IMR-90 (cell line): ENCODE measurements around the gene MAPK1. TPM values are rescaled to one million over a fixed set of nuclear protein-coding genes. Genes with fewer than 3 reads are reported as not detected.

Experiments used
- ATAC-seq: fragments of 200-7000 bp; cut with Tn5 transposase; 2 replicates; pipeline ENCODE4 v1.9.1; 2020; ENCODE audit warnings: low read depth, mild to moderate bottlenecking, moderate library complexity
- BruUV-seq: library from RNA; stranded (reverse); fragments of 400-500 nt; replicated peaks from 2 replicates; lab custom pipeline; 2021; lab: Mats Ljungman, UMichigan
- CTCF ChIA-PET: fragments of 300-600 bp; formaldehyde crosslinking; extraction: SDS; loops from one replicate; lab custom pipeline; 2021; ENCODE audit warnings: antibody characterized with exemption; lab: Yijun Ruan, JAX
- POLR2A ChIA-PET: fragments of 300-600 bp; sonication (Branson Sonifier 250); formaldehyde crosslinking; loops from one replicate; lab custom pipeline; 2022; ENCODE audit warnings: antibody characterized with exemption; ENCODE audit not compliant: unreplicated experiment; lab: Charles Lee
- DNase-seq: peaks from one replicate; pipeline ENCODE4 v3.0.0; 2013
- H2AFZ ChIP-seq: replicated peaks from 2 replicates; pipeline ENCODE3; 2013; ENCODE audit warnings: low read length, mild to moderate bottlenecking; ENCODE audit not compliant: poor library complexity
- H2AK5ac ChIP-seq: 2 replicates; pipeline ENCODE4 v1.6.1; 2013; ENCODE audit warnings: low read depth, low read length, inconsistent platforms
- H2AK9ac ChIP-seq: replicated peaks from 2 replicates; pipeline ENCODE3; 2013; ENCODE audit warnings: mild to moderate bottlenecking, low read depth, low read length, moderate library complexity; ENCODE audit not compliant: poor library complexity
- H2BK120ac ChIP-seq: 2 replicates; pipeline ENCODE4 v1.6.1; 2013; ENCODE audit warnings: low read depth, low read length, inconsistent platforms
- H2BK15ac ChIP-seq: 3 replicates; pipeline ENCODE4 v1.6.1; 2013; ENCODE audit warnings: low read depth, low read length, inconsistent platforms
- H2BK20ac ChIP-seq: 2 replicates; pipeline ENCODE4 v1.6.1; 2013; ENCODE audit warnings: low read depth, mild to moderate bottlenecking, inconsistent platforms, low read length, moderate library complexity
- H2BK5ac ChIP-seq: 2 replicates; pipeline ENCODE4 v1.6.1; 2013; ENCODE audit warnings: mild to moderate bottlenecking, low read depth, low read length, inconsistent platforms; ENCODE audit not compliant: poor library complexity, severe bottlenecking
- H3K14ac ChIP-seq: replicated peaks from 2 replicates; pipeline ENCODE4 v1.6.1; 2013; ENCODE audit warnings: low read depth, low read length, inconsistent platforms
- H3K18ac ChIP-seq: 2 replicates; pipeline ENCODE4 v1.6.1; 2013; ENCODE audit warnings: low read depth, low read length, control low read depth
- H3K23ac ChIP-seq: 2 replicates; pipeline ENCODE4 v1.6.1; 2013; ENCODE audit warnings: low read depth, low read length, inconsistent platforms
- H3K27ac ChIP-seq: 2 replicates; pipeline ENCODE4 v1.5.1; 2013; ENCODE audit warnings: mild to moderate bottlenecking, control low read depth, low read length; ENCODE audit not compliant: insufficient read depth
- H3K27me3 ChIP-seq: 2 replicates; pipeline ENCODE4 v1.6.1; 2013; ENCODE audit warnings: low read length; ENCODE audit not compliant: control insufficient read depth, insufficient read depth
- H3K36me3 ChIP-seq: 2 replicates; pipeline ENCODE4 v1.6.1; 2013; ENCODE audit warnings: low read length, mixed read lengths; ENCODE audit not compliant: control insufficient read depth, insufficient read depth
- H3K4ac ChIP-seq: 2 replicates; pipeline ENCODE4 v1.6.1; 2013; ENCODE audit warnings: low read depth, low read length, inconsistent platforms
- H3K4me1 ChIP-seq: 2 replicates; pipeline ENCODE4 v1.6.1; 2013; ENCODE audit warnings: low read length, mixed read lengths; ENCODE audit not compliant: control insufficient read depth, insufficient read depth
- H3K4me2 ChIP-seq: 2 replicates; pipeline ENCODE4 v1.6.1; 2013; ENCODE audit warnings: low read depth, mild to moderate bottlenecking, control low read depth, low read length, moderate library complexity
- H3K4me3 ChIP-seq: 2 replicates; pipeline ENCODE4 v1.5.1; 2013; ENCODE audit warnings: low read depth, mild to moderate bottlenecking, control low read depth, low read length, moderate library complexity; ENCODE audit not compliant: insufficient read depth
- H3K56ac ChIP-seq: 2 replicates; pipeline ENCODE4 v1.6.1; 2013; ENCODE audit warnings: low read length, inconsistent platforms; ENCODE audit not compliant: insufficient read depth; ENCODE audit errors: extremely low read depth
- H3K79me1 ChIP-seq, 2 experiments: 2 replicates each; pipeline ENCODE4 v1.6.1; 2013; ENCODE audit warnings: low read length in 2 of 2, inconsistent platforms in 1 of 2, low read depth in 1 of 2
- H3K9ac ChIP-seq: 2 replicates; pipeline ENCODE4 v1.6.1; 2013; ENCODE audit warnings: low read depth, low read length, control low read depth
- H3K9me1 ChIP-seq: 2 replicates; pipeline ENCODE4 v1.6.1; 2013; ENCODE audit warnings: low read length, inconsistent platforms; ENCODE audit not compliant: insufficient read depth
- H3K9me3 ChIP-seq: 2 replicates; pipeline ENCODE4 v1.6.1; 2013; ENCODE audit warnings: low read length; ENCODE audit not compliant: control insufficient read depth, insufficient read depth
- H4K20me1 ChIP-seq: 2 replicates; pipeline ENCODE4 v1.6.1; 2013; ENCODE audit warnings: low read length, inconsistent platforms; ENCODE audit not compliant: insufficient read depth
- H4K5ac ChIP-seq: 2 replicates; pipeline ENCODE4 v1.6.1; 2013; ENCODE audit warnings: mild to moderate bottlenecking, low read depth, low read length, control low read depth
- H4K8ac ChIP-seq, 2 experiments: 2 replicates each; pipeline ENCODE4 v1.6.1; 2013; ENCODE audit warnings: low read depth in 2 of 2, low read length in 2 of 2, control low read depth in 1 of 2, inconsistent platforms in 1 of 2
- H4K91ac ChIP-seq: 2 replicates; pipeline ENCODE4 v1.6.1; 2013; ENCODE audit warnings: low read depth, low read length, inconsistent platforms; ENCODE audit not compliant: insufficient read depth
- BHLHE40 ChIP-seq: fragments of 150-350 bp; IDR thresholded peaks from 2 replicates; pipeline ENCODE4 v1.6.1; 2016; ENCODE audit warnings: mild to moderate bottlenecking, low read depth, low read length
- CEBPB ChIP-seq: IDR thresholded peaks from 2 replicates; pipeline ENCODE4 v1.6.1; 2012; ENCODE audit warnings: low read depth, low read length, improper control_type of control experiment
- CHD1 ChIP-seq: IDR thresholded peaks from 2 replicates; pipeline ENCODE4 v1.6.1; 2012; ENCODE audit warnings: low read depth, low read length, improper control_type of control experiment
- FOS ChIP-seq: fragments of 150-350 bp; IDR thresholded peaks from 2 replicates; pipeline ENCODE4 v1.6.1; 2016; ENCODE audit warnings: low read depth, low read length
- RCOR1 ChIP-seq: IDR thresholded peaks from 2 replicates; pipeline ENCODE4 v1.6.1; 2012; ENCODE audit warnings: mild to moderate bottlenecking, low read length, improper control_type of control experiment; ENCODE audit not compliant: insufficient replicate concordance
- SMC3 ChIP-seq: fragments of 150-350 bp; IDR thresholded peaks from 2 replicates; pipeline ENCODE4 v1.6.1; 2016; ENCODE audit warnings: low read depth, mild to moderate bottlenecking, antibody characterized with exemption, low read length, moderate library complexity
- USF2 ChIP-seq: fragments of 150-350 bp; IDR thresholded peaks from 2 replicates; pipeline ENCODE4 v1.6.1; 2017; ENCODE audit warnings: mild to moderate bottlenecking, antibody characterized with exemption, low read length, low read depth
- WGBS, 2 experiments: methylation state at CpG; one replicate each; pipeline versions ENCODE4 v1.1.5 to v1.1.7; 2013; ENCODE audit warnings: missing lambda C conversion rate in 2 of 2; ENCODE audit not compliant: insufficient read length in 1 of 2; ENCODE audit errors: extremely low coverage in 2 of 2; 5-methylcytosine and 5-hydroxymethylcytosine counted together
- dilution Hi-C: fragments of 300-500 bp; cut with HindIII; formaldehyde crosslinking; loops from one replicate; pipeline ENCODE4 v1.14.3; 2018; ENCODE audit warnings: low sequenced_read_pairs; ENCODE audit not compliant: unreplicated experiment
- in situ Hi-C: fragments of 300-500 bp; cut with MboI; formaldehyde crosslinking; loops from 3 replicates; pipeline ENCODE4 v1.14.3; 2019; ENCODE audit warnings: low sequenced_read_pairs, inconsistent platforms, mixed read lengths
- intact Hi-C: fragments of 100-400 bp; cut with micrococcal nuclease; formaldehyde crosslinking; loops from 2 replicates; pipeline ENCODE4 v1.10.0; 2022
- polyA plus RNA-seq, 3 experiments: library from polyadenylated mRNA; depleted of rRNA; stranded (reverse); fragments of >200 nt; gene quantifications; 2 replicates each; pipeline ENCODE4 v1.2.3, GENCODE V29; 2012; ENCODE audit warnings: low replicate concordance in 1 of 3
- total RNA-seq: library from RNA; depleted of rRNA; stranded (reverse); fragments of >200 nt; gene quantifications from 2 replicates; pipeline ENCODE4 v1.2.3, GENCODE V29; 2012

The MAPK1 gene
- total and polyA plus RNA-seq, 2 of the 4 experiments (the other 2 are of a cell fraction), result 41.0 to 51.3 TPM

- Histone ChIP-seq H4K5ac (no peak overlapping the region), H4K91ac (no peak overlapping the region), H3K4ac (no peak overlapping the region), H2BK20ac (no peak overlapping the region), H2AK5ac (no peak overlapping the region), H3K27ac (no peak overlapping the region), H3K9me3 (no peaks in the 10 kb centered on the region), H3K23ac (no peak overlapping the region), H3K4me2 (no peak overlapping the region), H2BK120ac (no peak overlapping the region), H3K9me1 (no peaks in the 10 kb centered on the region; the same call in 1 of the 2 replicates), H3K36me3 (0 out of 2 replicates have a peak, but pooled peaks cover 2% of the 10 kb centered on the region), H4K8ac (no peak overlapping the region), H2BK5ac (no peak overlapping the region), H3K79me1 (no peaks in the 10 kb centered on the region), H3K14ac (no peak overlapping the region), H4K20me1 (no peaks in the 10 kb centered on the region), H2BK15ac (no peak overlapping the region), H2AK9ac (no peak overlapping the region), H2AFZ (no peak overlapping the region), H3K9ac (no peak overlapping the region), H3K27me3 (no peaks in the 10 kb centered on the region), H3K4me1 (no peaks in the 10 kb centered on the region), H3K18ac (no peak overlapping the region), H3K56ac (no peak overlapping the region), H3K4me3 (no peak overlapping the region)
- WGBS, 2 experiments, result no CpG with 5 or more reads among the region's 4 CpGs
- in situ Hi-C loops, result no loop called here
- ATAC-seq (no peak; the same call in 1 of the 2 replicates), DNase-seq (no peak)
- intact Hi-C loops, result no loop called here
- no peak for TF ChIP-seq RCOR1
- no peak for TF ChIP-seq CEBPB
- no peak for TF ChIP-seq CHD1
- TF ChIP-seq BHLHE40, result no peak
- TF ChIP-seq SMC3, result no peak
- no peak for TF ChIP-seq USF2
- no peak for TF ChIP-seq FOS
- dilution Hi-C loops, result no loop called here
- POLR2A ChIA-PET, result no interaction called here
- CTCF ChIA-PET, result interaction anchor here (1.2 kb wide), 1 partner anchor 14 kb away, joined by 3 read pairs; no protein-coding TSS in a partner anchor
- BruUV-seq, result no TSS peak
Measured at GRCh38 chr22:21903283-21903682, 35.8 kb upstream of the MAPK1 start.
